IPS-11a (cell line): ENCODE results near the gene ELL2.
"Not testable (repeated sequence)": the region's sequence is repeated elsewhere in the genome, so short reads cannot be mapped to it uniquely, and the experiment has no call there.

Experiments used
- H3K4me3 ChIP-seq: one replicate; pipeline ENCODE4 v1.5.1; 2013; ENCODE audit warnings: low read depth, low read length, control low read depth

The ELL2 gene

GRCh38 chr5:95931079-95931833 lies 30.4 kb downstream of the ELL2 start:
- no peak overlapping the region for H3K4me3 ChIP-seq

- H3K4me3 ChIP-seq: no peak overlapping the region
Observed at GRCh38 chr5:95930141-95930930, 31.3 kb downstream of the ELL2 start.

GRCh38 chr5:95928724-95929253 lies 32.9 kb downstream of the ELL2 start:
- no peak overlapping the region for H3K4me3 ChIP-seq

GRCh38 chr5:95927927-95928723 lies 33.5 kb downstream of the ELL2 start:
- H3K4me3 ChIP-seq: no peak overlapping the region

- not testable (repeated sequence) for H3K4me3 ChIP-seq
Observed at GRCh38 chr5:95927300-95927699, 34.4 kb downstream of the ELL2 start.

GRCh38 chr5:95925939-95926338 lies 35.7 kb downstream of the ELL2 start:
- H3K4me3 ChIP-seq: no peak overlapping the region

GRCh38 chr5:95925378-95925744 lies 36.3 kb downstream of the ELL2 start:
- no peak overlapping the region for H3K4me3 ChIP-seq

GRCh38 chr5:95924720-95925377 lies 36.8 kb downstream of the ELL2 start:
- H3K4me3 ChIP-seq: no peak overlapping the region

- H3K4me3 ChIP-seq: no peak overlapping the region
Observed at GRCh38 chr5:95923918-95924544, 37.6 kb downstream of the ELL2 start.

- no peak overlapping the region for H3K4me3 ChIP-seq
Observed at GRCh38 chr5:95922798-95923197, 38.9 kb downstream of the ELL2 start.

- no peak overlapping the region for H3K4me3 ChIP-seq
Observed at GRCh38 chr5:95921501-95921900, 40.1 kb downstream of the ELL2 start.

- no peak overlapping the region for H3K4me3 ChIP-seq
Observed at GRCh38 chr5:95920822-95921221, 40.8 kb downstream of the ELL2 start.

- no peak overlapping the region for H3K4me3 ChIP-seq
Observed at GRCh38 chr5:95919658-95920057, 42.0 kb downstream of the ELL2 start.

GRCh38 chr5:95918421-95919006 lies 43.1 kb downstream of the ELL2 start:
- H3K4me3 ChIP-seq: no peak overlapping the region

GRCh38 chr5:95917207-95917606 lies 44.4 kb downstream of the ELL2 start:
- no peak overlapping the region for H3K4me3 ChIP-seq

- H3K4me3 ChIP-seq: no peak overlapping the region
Observed at GRCh38 chr5:95916687-95917085, 45.0 kb downstream of the ELL2 start.

- H3K4me3 ChIP-seq: no peak overlapping the region
Observed at GRCh38 chr5:95915999-95916686, 45.5 kb downstream of the ELL2 start.

GRCh38 chr5:95913663-95914062 lies 48.0 kb downstream of the ELL2 start:
- no peak overlapping the region for H3K4me3 ChIP-seq

GRCh38 chr5:95912029-95912428 lies 49.6 kb downstream of the ELL2 start:
- no peak overlapping the region for H3K4me3 ChIP-seq
